PFSK-1 (cell line): ENCODE measurements around the gene TMEM43.

Experiments used
- REST ChIP-seq, 2 experiments: IDR thresholded peaks; 2 replicates each; pipeline versions ENCODE4 v1.6.1 to v1.8.0; 2011 to 2012; ENCODE audit warnings: low read depth in 2 of 2, low read length in 2 of 2, control low read depth in 1 of 2, inconsistent platforms in 1 of 2, mild to moderate bottlenecking in 1 of 2, moderate library complexity in 1 of 2; ENCODE audit not compliant: insufficient read depth in 1 of 2
- TAF1 ChIP-seq: IDR thresholded peaks from 2 replicates; pipeline ENCODE4 v1.6.1; 2012; ENCODE audit warnings: low read length, control low read depth, borderline replicate concordance; ENCODE audit not compliant: insufficient read depth

- TF ChIP-seq REST (IDR thresholded peaks at IDR 0.05; ENCODE audit: insufficient read depth in 1 of 2, low read depth in 2 of 2, low read length in 2 of 2) (no peak), TAF1 (no peak)
These were observed 7.3 kb downstream of the TMEM43 start for GRCh38 chr3:14132120-14132519.
